NCI-H1417 treated with DMSO at 0.1 percent for 48 hours (cell line): Measurements from ENCODE around the gene ATG10.
"Not testable (repeated sequence)": the region's sequence is repeated elsewhere in the genome, so short reads cannot be mapped to it uniquely, and the experiment has no call there.

Experiments
- DNase-seq: peaks from one replicate; lab custom pipeline; 2025; lab: John Stamatoyannopoulos, UW

ATG10 gene

GRCh38 chr5:82054004-82054710 is 82.3 kb downstream of the ATG10 start:
- DNase-seq: no peak

DNA sequence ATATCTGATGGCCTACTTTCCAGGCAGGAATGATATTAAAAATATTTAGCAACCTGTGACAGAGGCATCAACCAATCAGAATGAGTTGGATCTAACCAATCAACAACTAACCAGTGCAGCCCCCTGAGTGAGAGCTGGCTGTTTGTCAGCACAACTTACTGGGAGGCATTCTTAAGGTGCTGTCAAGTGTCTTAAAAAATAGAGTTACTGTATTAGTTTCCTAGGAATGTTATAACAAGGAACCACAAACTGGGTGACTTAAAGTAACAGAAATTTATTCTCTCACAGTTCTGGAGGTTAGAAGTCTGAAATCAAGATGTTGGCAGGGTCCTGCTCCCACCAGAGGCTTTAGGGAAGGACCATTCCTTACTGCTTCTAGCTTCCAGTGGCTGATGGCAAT is 85.2 kb downstream of the ATG10 start:
- no peak for DNase-seq

DNA sequence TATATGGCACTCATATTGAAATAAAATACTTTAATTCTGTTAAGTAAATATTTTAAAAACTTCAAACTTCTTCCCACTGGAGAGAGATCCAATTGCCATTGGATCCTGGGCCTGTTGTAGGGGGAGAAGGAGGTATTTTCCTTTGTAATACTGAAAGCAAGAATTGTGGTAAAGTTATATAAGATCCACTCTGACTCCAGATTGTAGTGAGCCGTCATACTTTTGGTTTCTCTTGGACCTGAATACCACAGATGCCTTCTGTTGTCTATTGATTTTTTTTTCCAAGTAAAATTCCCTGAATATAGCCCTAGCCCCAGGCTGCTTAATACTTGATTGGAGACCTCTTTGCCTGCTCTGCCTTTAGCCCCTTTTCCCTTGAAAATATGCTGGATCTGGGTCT is 86.9 kb downstream of the ATG10 start:
- DNase-seq: no peak

DNA sequence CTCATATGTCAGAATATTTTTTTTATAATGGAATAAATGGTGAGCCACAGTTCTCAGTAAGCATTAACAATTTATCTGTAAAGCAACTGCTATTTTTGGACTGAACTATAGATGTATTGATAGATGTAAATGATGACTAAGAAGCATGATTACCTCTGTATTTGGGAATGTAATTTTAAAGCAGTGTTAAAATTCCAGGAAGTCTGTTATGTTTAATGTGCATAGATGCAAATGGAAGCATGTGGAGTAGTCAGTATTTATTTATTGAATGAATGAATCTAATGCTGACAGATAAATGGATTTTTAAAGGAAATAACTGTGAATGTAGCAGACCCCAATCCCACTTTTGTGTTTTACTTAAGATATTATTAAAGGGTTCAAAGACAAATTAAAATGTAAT is 95.0 kb downstream of the ATG10 start:
- DNase-seq: no peak

DNA sequence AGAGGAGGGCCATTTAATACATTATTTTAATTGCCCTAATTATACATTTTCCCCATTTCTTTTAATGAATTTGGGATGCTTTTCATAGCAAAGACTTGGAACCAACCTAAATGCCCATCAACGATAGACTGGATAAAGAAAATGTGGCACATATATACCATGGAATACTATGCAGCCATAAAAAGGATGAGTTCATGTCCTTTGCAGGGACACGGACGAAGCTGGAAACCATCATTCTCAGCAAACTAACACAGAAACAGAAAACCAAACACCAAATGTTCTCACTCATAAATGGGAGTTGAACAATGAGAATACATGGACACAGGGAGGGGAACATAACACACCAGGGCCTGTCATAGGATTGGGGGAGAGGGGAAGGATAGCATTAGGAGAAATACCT is 96.2 kb downstream of the ATG10 start:
- DNase-seq: not testable (repeated sequence)

DNA sequence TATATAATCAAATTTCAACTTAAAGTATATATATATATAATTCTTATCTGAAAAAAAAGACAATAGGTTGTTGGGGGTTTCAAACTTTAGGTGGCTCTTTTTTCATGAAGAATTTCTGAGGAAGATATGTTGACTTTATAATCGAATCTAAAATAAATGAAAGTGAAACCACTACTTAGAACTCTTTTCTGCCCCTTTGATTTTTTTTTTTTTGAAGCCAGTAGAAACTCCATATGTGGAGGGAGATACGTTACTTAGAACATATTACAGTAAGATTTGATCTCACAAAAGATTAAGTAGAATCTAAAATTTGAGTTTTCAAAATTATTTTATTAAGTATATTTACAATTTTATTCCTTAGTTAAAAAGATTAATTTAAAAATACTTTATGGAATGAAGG is 96.9 kb downstream of the ATG10 start:
- DNase-seq: no peak

- no peak for DNase-seq
Measured at GRCh38 chr5:82072138-82072537, 100.3 kb downstream of the ATG10 start.

DNA sequence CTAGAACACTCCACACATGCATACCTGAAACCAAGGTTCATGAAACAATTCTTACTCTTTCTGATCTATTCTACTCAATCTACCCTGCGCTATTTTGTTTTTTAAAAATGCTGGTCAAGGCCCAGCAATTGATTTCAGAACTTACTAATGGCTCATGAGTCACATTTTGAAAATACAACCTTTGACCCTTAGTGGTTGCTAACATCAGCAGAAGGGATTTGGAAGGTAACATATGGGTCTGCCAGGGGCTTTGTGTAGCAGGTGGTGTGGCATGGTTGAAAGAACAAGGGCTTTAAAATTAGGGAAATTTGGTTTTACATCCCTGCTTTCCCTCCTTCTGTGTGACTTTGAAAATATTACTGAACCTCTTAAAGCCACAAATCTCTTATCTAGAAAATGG is 101.4 kb downstream of the ATG10 start:
- no peak for DNase-seq

DNA sequence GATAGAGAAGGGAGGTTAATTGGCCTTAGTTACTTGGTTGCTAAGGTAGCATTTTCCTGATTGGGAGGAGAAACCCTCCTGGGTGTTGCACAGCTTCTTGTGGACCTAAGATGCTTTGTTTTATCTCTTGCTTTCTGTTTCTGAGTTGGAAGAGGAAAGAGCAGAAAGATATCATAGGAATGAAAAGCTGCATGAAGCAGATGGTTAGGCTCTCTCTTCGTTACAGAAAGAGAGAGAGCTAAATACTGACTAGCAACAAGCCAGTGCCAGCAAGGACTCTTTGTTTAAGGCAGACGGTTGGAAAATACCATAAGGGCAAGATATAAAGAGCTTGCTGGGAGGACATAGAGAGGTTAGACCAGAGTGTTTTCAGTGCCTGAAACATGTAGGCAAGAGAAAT is 103.1 kb downstream of the ATG10 start:
- DNase-seq: no peak

DNA sequence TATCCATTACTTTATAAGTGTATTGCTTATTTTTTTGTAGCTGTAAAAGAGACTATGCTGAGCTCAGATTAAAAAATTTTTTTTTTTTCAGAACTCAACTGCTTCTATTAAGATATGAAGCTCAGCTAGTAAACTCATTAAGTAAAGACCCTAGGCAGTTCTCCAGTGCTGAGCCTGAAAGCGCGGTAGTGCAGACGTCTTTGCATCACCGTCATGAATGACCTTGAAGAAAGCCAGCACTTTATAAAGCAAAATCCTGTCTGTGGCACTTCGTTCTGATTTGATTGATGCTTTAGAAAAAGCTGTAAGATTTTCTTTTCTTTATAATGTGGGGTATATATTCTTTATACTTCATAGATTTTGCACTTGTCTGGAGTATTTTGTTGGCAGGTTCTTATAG is 105.7 kb downstream of the ATG10 start:
- no peak for DNase-seq

DNA sequence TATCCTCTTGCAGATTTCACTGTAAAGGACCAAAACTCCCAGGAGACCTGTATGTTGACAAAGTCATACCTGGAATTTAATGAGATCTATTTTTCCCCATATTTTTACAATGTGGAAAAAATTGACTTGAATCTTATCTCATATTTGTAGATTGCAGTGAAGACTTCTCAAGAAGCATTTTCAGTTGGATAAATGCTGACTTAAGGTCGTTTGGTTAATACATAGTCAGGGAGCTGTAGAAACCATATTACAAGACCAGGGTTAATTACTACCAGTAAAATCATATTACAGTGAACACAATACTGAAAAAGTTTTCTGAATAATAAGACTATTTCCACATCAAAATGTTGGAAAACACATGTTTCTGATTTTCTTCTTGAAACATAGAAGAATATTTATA is 119.8 kb downstream of the ATG10 start:
- DNase-seq: no peak

DNA sequence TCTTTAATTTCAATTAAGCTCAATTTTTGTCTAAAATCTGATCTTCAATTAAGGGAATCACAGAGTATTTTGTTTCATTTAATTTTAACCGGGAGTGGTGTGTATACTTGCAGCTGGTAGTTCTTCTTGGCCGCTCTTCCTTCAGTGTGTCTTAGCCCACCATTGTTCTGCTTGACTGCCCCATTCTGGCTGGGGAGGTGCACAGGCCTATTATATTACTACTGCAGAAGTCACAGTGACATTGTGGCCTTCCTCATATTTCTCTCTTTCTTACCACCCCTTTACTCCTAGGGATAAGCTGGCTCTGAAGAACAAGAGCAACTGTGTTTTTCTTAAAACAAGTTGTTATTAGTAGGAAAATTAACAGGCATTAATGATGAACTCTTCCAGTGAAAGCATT is 123.7 kb downstream of the ATG10 start:
- DNase-seq: no peak

- DNase-seq: no peak
Measured at GRCh38 chr5:82096249-82096648, 124.4 kb downstream of the ATG10 start.

DNA sequence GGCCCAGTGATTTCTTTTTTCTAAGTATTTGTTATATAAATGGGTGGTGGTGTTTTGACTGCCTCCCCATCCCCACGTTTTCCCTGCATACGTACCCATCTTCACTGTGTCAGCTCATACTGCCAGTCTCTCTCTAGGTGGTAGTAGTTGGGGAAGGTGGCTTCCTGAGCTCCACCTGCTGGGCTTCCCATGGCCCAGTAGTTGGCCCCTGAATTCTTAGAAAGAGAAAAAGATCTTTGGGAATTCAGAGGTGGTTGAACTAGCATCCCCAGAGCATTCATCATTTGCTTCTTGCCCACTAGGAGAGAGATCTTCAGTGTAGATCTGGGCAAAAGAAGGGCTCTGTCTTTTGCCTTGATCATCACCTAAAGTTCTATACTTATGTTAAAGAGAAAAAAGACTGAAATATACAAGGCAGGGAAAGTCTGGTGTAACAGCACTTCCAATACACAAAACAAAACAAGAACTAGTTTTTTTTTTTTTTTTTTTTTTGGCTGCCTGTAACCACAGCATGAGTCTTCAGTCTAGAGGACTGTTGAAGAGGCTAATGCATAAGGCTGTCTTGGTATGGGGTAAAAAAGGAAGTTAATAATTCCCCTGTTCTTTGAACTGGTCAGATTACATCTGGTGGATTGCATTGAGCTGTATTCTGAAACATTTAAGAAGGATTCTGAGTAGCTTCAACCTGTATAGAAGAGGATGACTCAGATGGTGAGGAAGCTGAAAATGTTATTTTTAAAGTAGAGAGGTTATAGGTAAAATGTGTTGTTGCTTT is 128.7 kb downstream of the ATG10 start:
- DNase-seq: no peak

DNA sequence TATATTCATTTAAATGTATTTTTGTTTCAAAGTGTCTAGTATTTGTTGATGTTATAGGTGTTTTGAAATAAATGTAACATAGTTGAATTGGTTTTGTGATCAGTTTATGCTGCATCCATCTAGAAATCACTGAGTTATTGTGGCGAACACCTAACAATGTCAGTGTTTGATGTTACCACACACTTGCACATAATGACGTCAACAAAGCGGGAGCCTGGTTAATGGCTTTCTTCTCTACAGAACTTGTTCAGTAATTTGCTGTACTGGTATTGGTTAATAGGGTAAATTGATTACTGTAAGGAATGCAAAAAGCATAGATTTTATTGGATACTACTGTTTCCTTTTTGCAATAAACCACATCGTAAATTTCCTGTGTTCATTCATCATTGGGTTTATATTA is 133.0 kb downstream of the ATG10 start:
- no peak for DNase-seq

- DNase-seq: no peak
Measured at GRCh38 chr5:82105457-82105856, 133.6 kb downstream of the ATG10 start.

DNA sequence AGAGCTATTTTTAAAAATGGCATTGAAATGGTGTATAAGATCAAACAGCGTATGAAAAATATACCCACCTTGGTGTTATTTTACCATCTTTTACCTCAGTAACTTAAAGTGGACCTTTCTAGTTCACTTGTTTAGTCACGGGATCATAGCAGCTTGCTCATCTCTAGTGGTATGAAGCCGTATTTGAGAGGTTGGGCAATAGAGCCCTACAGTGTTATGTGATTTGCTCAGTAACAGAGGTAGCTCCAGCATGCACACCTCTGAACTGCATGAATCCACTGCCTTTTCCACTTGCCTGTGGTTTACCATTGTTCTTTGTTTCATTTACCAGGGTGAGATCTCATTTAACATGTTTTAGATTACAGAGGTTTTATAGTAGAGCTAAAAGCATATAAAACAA is 134.4 kb downstream of the ATG10 start:
- no peak for DNase-seq

GRCh38 chr5:82106756-82107155 is 134.9 kb downstream of the ATG10 start:
- no peak for DNase-seq

- DNase-seq: no peak
Measured at GRCh38 chr5:82107267-82107666, 135.4 kb downstream of the ATG10 start.

DNA sequence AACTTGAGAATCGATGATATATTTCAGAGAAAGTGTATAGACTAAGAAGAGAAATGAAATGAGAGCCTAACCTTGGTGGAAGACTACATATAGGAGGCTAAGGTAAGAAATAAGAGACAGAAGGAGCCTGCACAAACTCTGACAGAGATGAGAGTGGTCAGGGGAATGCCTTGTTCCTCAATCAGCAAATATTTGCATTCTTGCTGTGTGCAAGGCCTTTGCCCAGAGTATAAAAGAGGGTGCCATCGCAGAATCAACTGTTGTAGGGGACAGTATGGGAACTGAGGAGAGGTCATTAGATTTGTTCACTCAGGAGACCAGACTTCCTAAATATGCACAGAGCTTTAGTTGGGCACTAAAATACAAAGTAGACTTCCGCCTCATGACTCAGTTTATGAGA is 137.2 kb downstream of the ATG10 start:
- no peak for DNase-seq

- not testable (repeated sequence) for DNase-seq
Measured at GRCh38 chr5:82109915-82110314, 138.1 kb downstream of the ATG10 start.

- DNase-seq: no peak
Measured at GRCh38 chr5:82111191-82111590, 139.4 kb downstream of the ATG10 start.

GRCh38 chr5:82115858-82116257 is 144.0 kb downstream of the ATG10 start:
- DNase-seq: no peak

DNA sequence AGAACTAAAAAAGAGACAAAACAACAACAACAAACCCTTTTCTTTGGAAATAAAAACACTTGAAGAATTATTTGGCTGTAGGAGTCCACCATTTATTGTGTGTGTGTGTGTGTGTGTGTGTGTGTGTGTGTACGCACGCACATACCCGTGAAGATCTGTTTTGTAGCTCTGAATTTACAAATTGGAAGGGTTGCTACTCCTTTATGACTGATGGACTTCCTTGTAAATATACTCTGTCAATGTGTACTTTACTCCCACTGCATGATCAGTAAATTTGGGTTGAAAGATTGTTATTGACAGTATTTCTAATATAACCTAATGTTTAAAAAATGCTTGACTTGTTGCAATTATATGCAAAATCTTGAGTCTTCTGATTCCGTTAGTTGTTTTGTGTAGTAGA is 148.1 kb downstream of the ATG10 start:
- no peak for DNase-seq
